Measurements from ENCODE around the gene GUK1.

GUK1 gene

DNA sequence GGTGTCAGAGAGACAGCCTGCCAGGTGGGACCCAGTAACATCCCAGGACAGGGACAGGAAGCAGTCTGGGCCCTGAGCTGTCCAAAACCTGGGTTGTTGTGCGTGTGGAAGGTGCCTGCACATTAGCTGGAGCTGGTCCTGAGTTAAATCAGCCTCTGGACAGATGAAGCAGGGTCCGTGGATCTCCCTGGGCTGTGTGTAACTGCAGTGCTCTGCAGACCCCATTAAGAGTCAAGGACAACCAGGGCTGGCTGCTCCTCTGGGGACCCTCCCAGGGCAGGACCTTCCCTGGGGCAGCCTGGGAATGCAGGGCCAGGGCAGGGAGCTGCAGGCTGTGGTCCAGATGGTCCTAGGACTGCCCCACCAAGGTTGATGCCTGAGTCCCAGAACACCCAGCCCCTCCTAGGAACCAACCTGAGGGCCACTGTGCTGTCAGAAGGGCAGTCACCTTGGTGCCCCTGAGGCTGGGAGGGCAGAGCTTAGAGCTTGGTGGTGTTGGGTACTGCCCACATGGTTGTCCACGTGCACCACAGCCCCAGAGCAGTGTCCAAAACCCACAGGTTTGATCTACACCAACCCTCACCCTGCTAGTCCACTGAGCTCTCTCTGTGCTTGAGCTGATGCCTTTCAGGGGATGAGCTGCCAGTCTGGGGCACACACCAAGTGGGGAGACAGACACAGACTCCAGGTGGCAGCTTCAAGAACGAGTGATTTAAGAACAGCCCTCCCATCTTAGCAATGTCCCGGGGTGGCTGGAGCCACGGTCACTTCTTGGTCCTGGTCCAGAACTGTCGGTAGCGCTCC lies 33.9 kb upstream of the GUK1 start:
- Histone ChIP-seq H3K36me3 (replicated peaks; ENCODE audit: insufficient read depth, low read length) (0 out of 2 replicates have a peak, but pooled peaks cover 3% of the 10 kb centered on the region), H3F3A (ENCODE audit: insufficient read depth, low read length) (peaks cover 31% of the 10 kb centered on the region), H4K20me1 (ENCODE audit: insufficient read depth, low read length) (no peaks in the 10 kb centered on the region), H3K4me2 (ENCODE audit: low read depth, low read length) (no peak overlapping the region), H3K9me3 (replicated peaks; ENCODE audit: insufficient read depth, low read length) (no peaks in the 10 kb centered on the region), H3K27ac (ENCODE audit: low read length) (no peak overlapping the region), H3K4me3 (ENCODE audit: low read length) (no peak overlapping the region), H3K9me2 (replicated peaks; ENCODE audit: insufficient read depth, low read length) (no peaks in the 10 kb centered on the region), H2AFZ (ENCODE audit: low read length) (no peak overlapping the region), H3K9ac (ENCODE audit: low read length) (no peak overlapping the region), H3K79me2 (ENCODE audit: low read length) (peaks cover 60% of the 10 kb centered on the region), H3K4me1 (ENCODE audit: low read length) (peaks cover 34% of the 10 kb centered on the region), H3K27me3 (replicated peaks; ENCODE audit: insufficient read depth, low read length) (no peaks in the 10 kb centered on the region)
- TF ChIP-seq EZH2phosphoT487 (IDR thresholded peaks at IDR 0.05; ENCODE audit: low read length) (no peak), EZH2 (optimal IDR thresholded peaks at IDR 0.05; ENCODE audit: low read depth, low read length) (no peak)
- TF ChIP-seq, protein P1, sequence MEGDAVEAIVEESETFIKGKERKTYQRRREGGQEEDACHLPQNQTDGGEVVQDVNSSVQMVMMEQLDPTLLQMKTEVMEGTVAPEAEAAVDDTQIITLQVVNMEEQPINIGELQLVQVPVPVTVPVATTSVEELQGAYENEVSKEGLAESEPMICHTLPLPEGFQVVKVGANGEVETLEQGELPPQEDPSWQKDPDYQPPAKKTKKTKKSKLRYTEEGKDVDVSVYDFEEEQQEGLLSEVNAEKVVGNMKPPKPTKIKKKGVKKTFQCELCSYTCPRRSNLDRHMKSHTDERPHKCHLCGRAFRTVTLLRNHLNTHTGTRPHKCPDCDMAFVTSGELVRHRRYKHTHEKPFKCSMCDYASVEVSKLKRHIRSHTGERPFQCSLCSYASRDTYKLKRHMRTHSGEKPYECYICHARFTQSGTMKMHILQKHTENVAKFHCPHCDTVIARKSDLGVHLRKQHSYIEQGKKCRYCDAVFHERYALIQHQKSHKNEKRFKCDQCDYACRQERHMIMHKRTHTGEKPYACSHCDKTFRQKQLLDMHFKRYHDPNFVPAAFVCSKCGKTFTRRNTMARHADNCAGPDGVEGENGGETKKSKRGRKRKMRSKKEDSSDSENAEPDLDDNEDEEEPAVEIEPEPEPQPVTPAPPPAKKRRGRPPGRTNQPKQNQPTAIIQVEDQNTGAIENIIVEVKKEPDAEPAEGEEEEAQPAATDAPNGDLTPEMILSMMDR (IDR thresholded peaks at IDR 0.05; ENCODE audit: low read length) = no peak
- no peak for DNase-seq

DNA sequence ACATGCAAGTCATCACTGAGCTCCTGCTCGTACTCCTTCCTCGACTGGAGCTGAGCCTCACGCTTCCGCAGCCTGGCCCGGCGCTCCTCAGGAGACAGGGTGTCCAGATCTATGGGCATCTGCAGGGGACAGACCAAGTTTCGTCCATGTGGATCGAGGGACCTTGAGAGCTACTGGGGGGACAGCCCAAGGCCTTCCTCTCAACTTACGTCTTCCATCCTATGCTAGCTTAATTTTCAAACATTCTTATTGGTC lies 33.4 kb upstream of the GUK1 start:
- H3K27ac ChIP-seq (ENCODE audit: low read length) = no peak overlapping the region
- no peaks in the 10 kb centered on the region for H3K9me2 ChIP-seq (replicated peaks; ENCODE audit: insufficient read depth, low read length)
- H3K79me2 ChIP-seq (ENCODE audit: low read length) = peaks cover 54% of the 10 kb centered on the region
- H3K36me3 ChIP-seq (replicated peaks; ENCODE audit: insufficient read depth, low read length) = 0 out of 2 replicates have a peak, but pooled peaks cover 3% of the 10 kb centered on the region
- no peak overlapping the region for H3K4me2 ChIP-seq (ENCODE audit: low read depth, low read length)
- H3K27me3 ChIP-seq (replicated peaks; ENCODE audit: insufficient read depth, low read length) = no peaks in the 10 kb centered on the region
- no peak overlapping the region for H3K4me3 ChIP-seq (ENCODE audit: low read length)
- TF ChIP-seq EZH2 (optimal IDR thresholded peaks at IDR 0.05; ENCODE audit: low read depth, low read length) (no peak), EZH2phosphoT487 (IDR thresholded peaks at IDR 0.05; ENCODE audit: low read length) (no peak)
- no peaks in the 10 kb centered on the region for H3K9me3 ChIP-seq (replicated peaks; ENCODE audit: insufficient read depth, low read length)
- peaks cover 30% of the 10 kb centered on the region for H3K4me1 ChIP-seq (ENCODE audit: low read length)
- peaks cover 28% of the 10 kb centered on the region for H3F3A ChIP-seq (ENCODE audit: insufficient read depth, low read length)
- no peak overlapping the region for H3K9ac ChIP-seq (ENCODE audit: low read length)
- no peaks in the 10 kb centered on the region for H4K20me1 ChIP-seq (ENCODE audit: insufficient read depth, low read length)
- no peak overlapping the region for H2AFZ ChIP-seq (ENCODE audit: low read length)
- DNase-seq = no peak

DNA sequence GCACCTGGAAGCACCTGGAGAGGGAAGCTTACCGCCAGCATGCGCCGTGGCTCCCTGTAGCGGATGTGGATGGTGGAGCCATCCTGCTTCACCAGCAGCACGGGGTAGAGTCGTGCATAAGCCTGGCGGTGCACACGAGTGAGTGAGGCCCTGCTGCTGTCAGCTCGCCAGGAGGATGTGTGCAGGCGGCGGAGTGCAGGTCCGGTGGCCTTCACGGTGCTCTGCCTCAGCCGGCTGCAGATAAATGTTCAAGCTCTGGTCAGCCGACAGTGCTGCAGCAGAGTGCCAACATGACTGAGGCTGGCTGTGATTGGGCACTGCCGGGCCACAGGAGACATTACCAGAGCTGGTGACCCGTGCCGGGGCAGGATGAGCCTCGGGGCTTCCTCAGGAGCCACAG lies 32.4 kb upstream of the GUK1 start:
- TF ChIP-seq, protein P1 (IDR thresholded peaks at IDR 0.05; ENCODE audit: low read length) = no peak
- H3K79me2 ChIP-seq (ENCODE audit: low read length) = peaks cover 46% of the 10 kb centered on the region
- DNase-seq = no peak
- peaks cover 32% of the 10 kb centered on the region for H3K4me1 ChIP-seq (ENCODE audit: low read length)
- no peaks in the 10 kb centered on the region for H3K9me2 ChIP-seq (replicated peaks; ENCODE audit: insufficient read depth, low read length)
- H3K9me3 ChIP-seq (replicated peaks; ENCODE audit: insufficient read depth, low read length) = no peaks in the 10 kb centered on the region
- peak overlapping the region; percentile 99; the same call in 1 of the 2 replicates for H3K4me2 ChIP-seq (ENCODE audit: low read depth, low read length)
- H4K20me1 ChIP-seq (ENCODE audit: insufficient read depth, low read length) = no peaks in the 10 kb centered on the region
- peaks cover 35% of the 10 kb centered on the region for H3F3A ChIP-seq (ENCODE audit: insufficient read depth, low read length)
- H3K4me3 ChIP-seq (ENCODE audit: low read length) = no peak overlapping the region
- H3K36me3 ChIP-seq (replicated peaks; ENCODE audit: insufficient read depth, low read length) = 0 out of 2 replicates have a peak, but pooled peaks cover 3% of the 10 kb centered on the region
- no peak overlapping the region for H3K9ac ChIP-seq (ENCODE audit: low read length)
- no peaks in the 10 kb centered on the region for H3K27me3 ChIP-seq (replicated peaks; ENCODE audit: insufficient read depth, low read length)
- H3K27ac ChIP-seq (ENCODE audit: low read length) = no peak overlapping the region
- H2AFZ ChIP-seq (ENCODE audit: low read length) = no peak overlapping the region

DNA sequence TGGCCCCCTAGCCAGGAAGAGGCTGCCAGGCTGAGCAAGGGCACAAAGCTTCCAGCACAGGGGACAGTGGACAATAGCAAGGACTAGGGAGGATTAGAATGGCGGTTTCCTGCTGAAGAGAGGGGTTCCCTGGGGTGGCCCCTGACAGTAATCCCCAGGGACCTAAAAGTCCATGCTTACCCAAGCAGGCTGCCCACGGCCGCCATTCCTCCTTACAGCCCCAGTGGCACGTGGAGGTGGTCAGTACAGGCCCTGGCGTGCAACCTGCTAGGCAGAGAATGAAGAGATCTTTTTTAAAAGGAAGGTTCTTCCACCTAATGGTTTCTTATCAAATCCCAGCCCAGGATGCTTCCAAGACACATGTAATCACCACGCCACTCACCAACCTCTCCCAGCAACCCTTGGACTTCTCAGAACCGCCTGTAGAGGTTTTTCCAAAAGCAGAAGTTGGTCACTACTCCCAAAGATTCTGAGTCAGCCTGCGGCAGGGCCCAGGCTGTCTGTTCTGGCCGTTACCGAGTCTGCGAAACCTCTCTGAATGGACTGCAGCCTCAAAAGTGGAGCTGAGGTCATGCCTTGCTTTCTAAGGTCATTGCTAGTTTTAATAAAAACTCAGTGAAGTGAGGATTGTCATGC lies 31.9 kb upstream of the GUK1 start:
- Histone ChIP-seq H3F3A (ENCODE audit: insufficient read depth, low read length) (peaks cover 31% of the 10 kb centered on the region), H3K9me3 (replicated peaks; ENCODE audit: insufficient read depth, low read length) (no peaks in the 10 kb centered on the region), H3K36me3 (replicated peaks; ENCODE audit: insufficient read depth, low read length) (0 out of 2 replicates have a peak, but pooled peaks cover 3% of the 10 kb centered on the region), H3K9me2 (replicated peaks; ENCODE audit: insufficient read depth, low read length) (no peaks in the 10 kb centered on the region), H3K27ac (ENCODE audit: low read length) (peak overlapping the region; percentile 59; the same call in 1 of the 2 replicates), H3K79me2 (ENCODE audit: low read length) (peaks cover 42% of the 10 kb centered on the region), H2AFZ (ENCODE audit: low read length) (no peak overlapping the region), H3K27me3 (replicated peaks; ENCODE audit: insufficient read depth, low read length) (no peaks in the 10 kb centered on the region), H3K4me2 (ENCODE audit: low read depth, low read length) (peak overlapping the region; percentile 99), H4K20me1 (ENCODE audit: insufficient read depth, low read length) (no peaks in the 10 kb centered on the region), H3K9ac (ENCODE audit: low read length) (peak overlapping the region; percentile 99), H3K4me3 (ENCODE audit: low read length) (peak overlapping the region; percentile 100), H3K4me1 (ENCODE audit: low read length) (peaks cover 35% of the 10 kb centered on the region)
- TF ChIP-seq EZH2 (optimal IDR thresholded peaks at IDR 0.05; ENCODE audit: low read depth, low read length) = no peak
- TF ChIP-seq, protein P1 (IDR thresholded peaks at IDR 0.05; ENCODE audit: low read length) = no peak
- TF ChIP-seq EZH2phosphoT487 (IDR thresholded peaks at IDR 0.05; ENCODE audit: low read length) = no peak
- no peak for DNase-seq
